H9 (cell line): ENCODE results near the gene SS18. TPM values are rescaled to one million over a fixed set of nuclear protein-coding genes. Genes with fewer than 3 reads are reported as not detected.

Experiments used
- DNase-seq: peaks from one replicate; pipeline ENCODE4 v3.0.0-alpha.2; 2017
- H2AFZ ChIP-seq: one replicate; pipeline ENCODE4 v1.6.1; 2013; ENCODE audit warnings: mild to moderate bottlenecking, low read length, control low read depth, moderate library complexity
- H2AK5ac ChIP-seq: 2 replicates; pipeline ENCODE4 v1.6.1; 2013; ENCODE audit warnings: low read length, control low read depth, mixed read lengths; ENCODE audit not compliant: insufficient read length
- H2BK120ac ChIP-seq: one replicate; pipeline ENCODE4 v1.6.1; 2013; ENCODE audit warnings: low read depth, mild to moderate bottlenecking, low read length, control low read depth, inconsistent platforms; ENCODE audit not compliant: poor library complexity, severe bottlenecking
- H2BK12ac ChIP-seq: 2 replicates; pipeline ENCODE4 v1.6.1; 2013; ENCODE audit warnings: low read length, control low read depth, mixed read lengths, low read depth; ENCODE audit not compliant: insufficient read length
- H2BK15ac ChIP-seq: 2 replicates; pipeline ENCODE4 v1.6.1; 2013; ENCODE audit warnings: low read depth, low read length, control low read depth
- H2BK20ac ChIP-seq: one replicate; pipeline ENCODE4 v1.6.1; 2013; ENCODE audit warnings: low read depth, mild to moderate bottlenecking, low read length, control low read depth, inconsistent platforms; ENCODE audit not compliant: poor library complexity, severe bottlenecking
- H2BK5ac ChIP-seq: 2 replicates; pipeline ENCODE4 v1.6.1; 2013; ENCODE audit warnings: low read length, control low read depth, mixed read lengths; ENCODE audit not compliant: insufficient read length
- H3K14ac ChIP-seq: 2 replicates; pipeline ENCODE4 v1.6.1; 2013; ENCODE audit warnings: low read length, control low read depth; ENCODE audit not compliant: insufficient read depth
- H3K18ac ChIP-seq: 2 replicates; pipeline ENCODE4 v1.6.1; 2013; ENCODE audit warnings: low read depth, mild to moderate bottlenecking, mixed read lengths, low read length, control low read depth; ENCODE audit not compliant: insufficient read length
- H3K23ac ChIP-seq: 2 replicates; pipeline ENCODE4 v1.6.1; 2013; ENCODE audit warnings: low read length, control low read depth, mixed read lengths, low read depth; ENCODE audit not compliant: insufficient read length
- H3K23me2 ChIP-seq: 2 replicates; pipeline ENCODE4 v1.6.1; 2013; ENCODE audit warnings: low read depth, mild to moderate bottlenecking, mixed read lengths, low read length, control low read depth; ENCODE audit not compliant: insufficient read length, poor library complexity, severe bottlenecking
- H3K27ac ChIP-seq: 2 replicates; pipeline ENCODE4 v1.5.1; 2013; ENCODE audit warnings: low read length, control low read depth, mixed read lengths, low read depth; ENCODE audit not compliant: insufficient read length
- H3K27me3 ChIP-seq: 2 replicates; pipeline ENCODE4 v1.6.1; 2013; ENCODE audit warnings: low read length, control low read depth, inconsistent platforms; ENCODE audit not compliant: insufficient read depth
- H3K4ac ChIP-seq: 2 replicates; pipeline ENCODE4 v1.6.1; 2013; ENCODE audit warnings: low read depth, mild to moderate bottlenecking, control low read depth, inconsistent platforms, low read length, moderate library complexity
- H3K4me1 ChIP-seq: 2 replicates; pipeline ENCODE4 v1.6.1; 2013; ENCODE audit warnings: low read length, control low read depth, inconsistent platforms; ENCODE audit not compliant: insufficient read depth
- H3K4me2 ChIP-seq: 2 replicates; pipeline ENCODE4 v1.6.1; 2013; ENCODE audit warnings: low read length, control low read depth, mixed read lengths; ENCODE audit not compliant: insufficient read length, insufficient read depth
- H3K56ac ChIP-seq: 2 replicates; pipeline ENCODE4 v1.6.1; 2013; ENCODE audit warnings: low read depth, mild to moderate bottlenecking, mixed read lengths, low read length, control low read depth; ENCODE audit not compliant: insufficient read length
- H3K79me1 ChIP-seq: 2 replicates; pipeline ENCODE4 v1.6.1; 2013; ENCODE audit warnings: low read depth, mild to moderate bottlenecking, moderate library complexity, low read length, control low read depth, inconsistent platforms; ENCODE audit not compliant: insufficient read depth, poor library complexity, severe bottlenecking
- H3K79me2 ChIP-seq: 2 replicates; pipeline ENCODE4 v1.6.1; 2013; ENCODE audit warnings: low read length, control low read depth, inconsistent platforms; ENCODE audit not compliant: insufficient read depth
- H3K9ac ChIP-seq: 2 replicates; pipeline ENCODE4 v1.6.1; 2013; ENCODE audit warnings: low read length, control low read depth, mixed read lengths; ENCODE audit not compliant: insufficient read length; ENCODE audit errors: extremely low read depth
- H3K9me3 ChIP-seq: one replicate; pipeline ENCODE4 v1.6.1; 2013; ENCODE audit warnings: low read depth, low read length, inconsistent platforms; ENCODE audit not compliant: control insufficient read depth
- H3T11ph ChIP-seq: one replicate; pipeline ENCODE4 v1.6.1; 2013; ENCODE audit warnings: mild to moderate bottlenecking, low read length, control low read depth, inconsistent platforms
- H4K20me1 ChIP-seq: one replicate; pipeline ENCODE4 v1.6.1; 2013; ENCODE audit not compliant: control insufficient read depth, insufficient read length, insufficient read depth
- H4K5ac ChIP-seq: 2 replicates; pipeline ENCODE4 v1.6.1; 2013; ENCODE audit warnings: low read depth, mild to moderate bottlenecking, mixed read lengths, low read length, control low read depth; ENCODE audit not compliant: insufficient read length
- H4K8ac ChIP-seq: replicated peaks from 2 replicates; pipeline ENCODE4 v1.6.1; 2013; ENCODE audit warnings: low read length, control low read depth, mixed read lengths, low read depth; ENCODE audit not compliant: insufficient read length
- H4K91ac ChIP-seq: 2 replicates; pipeline ENCODE4 v1.6.1; 2013; ENCODE audit warnings: low read depth, mild to moderate bottlenecking, moderate library complexity, mixed read lengths, low read length, control low read depth; ENCODE audit not compliant: insufficient read length
- H3K27ac Mint-ChIP-seq, 3 experiments: 2 replicates in 2 of 3; 3 replicates in 1 of 3; pipeline ENCODE4 v1.8.0; 2020 to 2021; ENCODE audit warnings: mixed read lengths in 3 of 3, mild to moderate bottlenecking in 1 of 3, moderate library complexity in 1 of 3
- H3K27me3 Mint-ChIP-seq: 2 replicates; pipeline ENCODE4 v1.8.0; 2021; ENCODE audit warnings: low read depth, mild to moderate bottlenecking, moderate library complexity, mixed read lengths
- H3K36me3 Mint-ChIP-seq, 3 experiments: 2 replicates in 2 of 3; 3 replicates in 1 of 3; pipeline ENCODE4 v1.8.0; 2020 to 2021; ENCODE audit warnings: low read depth in 3 of 3, mixed read lengths in 3 of 3; ENCODE audit not compliant: insufficient read depth in 1 of 3
- H3K4me1 Mint-ChIP-seq, 2 experiments: 2 replicates each; pipeline ENCODE4 v1.8.0; 2020; ENCODE audit warnings: mixed read lengths in 2 of 2
- H3K4me3 Mint-ChIP-seq, 2 experiments: 2 replicates in 1 of 2; 3 replicates in 1 of 2; pipeline ENCODE4 v1.8.0; 2020 to 2021; ENCODE audit warnings: mild to moderate bottlenecking in 2 of 2, mixed read lengths in 2 of 2, moderate library complexity in 1 of 2
- H3K9me3 Mint-ChIP-seq, 2 experiments: 2 replicates in 1 of 2; 3 replicates in 1 of 2; pipeline ENCODE4 v1.8.0; 2020; ENCODE audit warnings: mild to moderate bottlenecking in 2 of 2, mixed read lengths in 2 of 2, moderate library complexity in 1 of 2
- CTCF ChIP-seq: fragments of 200-600 bp; sonication (generic); conservative IDR thresholded peaks from 3 replicates; pipeline ENCODE4 v1.8.0; 2021; ENCODE audit warnings: antibody characterized with exemption, mild to moderate bottlenecking
- WGBS: extraction: QIAGEN DNeasy Blood & Tissue Kit; methylation state at CpG from one replicate; pipeline ENCODE4 v1.1.7; 2013; ENCODE audit warnings: missing lambda C conversion rate, low lambda C conversion rate, mixed read lengths; ENCODE audit not compliant: insufficient read length; ENCODE audit errors: extremely low coverage; 5-methylcytosine and 5-hydroxymethylcytosine counted together
- total RNA-seq: library from RNA; stranded (reverse); gene quantifications from 2 replicates; pipeline ENCODE4 v1.2.1, GENCODE V29; 2021

Gene SS18
- total RNA-seq, 1 experiment from 2014 or later = 87.9 TPM

GRCh38 chr18:26089293-26090129 is 902 bp downstream of the SS18 start:
- Histone ChIP-seq H3K27ac (no peak overlapping the region), H2BK20ac (no peak overlapping the region), H3K4me2 (peak overlapping the region; percentile 76), H3K4ac (no peak overlapping the region), H3K79me2 (peaks cover 10% of the 10 kb centered on the region; the same call in 1 of the 2 replicates), H3K14ac (0 out of 2 replicates have a peak overlapping the region, but pooled peaks have one; percentile 94), H3K9me3 (no peaks in the 10 kb centered on the region), H4K5ac (no peak overlapping the region), H3K56ac (no peak overlapping the region), H2BK12ac (no peak overlapping the region), H3K23ac (no peak overlapping the region), H3K79me1 (no peaks in the 10 kb centered on the region), H4K8ac (no peak overlapping the region), H3K23me2 (peaks cover 9% of the 10 kb centered on the region), H3K4me1 (no peaks in the 10 kb centered on the region; the same call in 1 of the 2 replicates), H2BK15ac (no peak overlapping the region), H4K20me1 (no peaks in the 10 kb centered on the region), H3K18ac (no peak overlapping the region), H2AK5ac (no peak overlapping the region), H2AFZ (no peak overlapping the region), H3K9ac (peak overlapping the region; percentile 88), H2BK120ac (no peak overlapping the region), H4K91ac (peak overlapping the region; percentile 48), H3T11ph (no peak overlapping the region), H3K27me3 (no peaks in the 10 kb centered on the region), H2BK5ac (no peak overlapping the region)
- no peak for TF ChIP-seq CTCF
- peak; percentile 46 for DNase-seq
- no CpG with 5 or more reads among the region's 35 CpGs for WGBS
- H3K4me3 Mint-ChIP-seq = peak overlapping the region; percentile 91 to 95
- no peaks in the 10 kb centered on the region for H3K9me3 Mint-ChIP-seq
- no peaks in the 10 kb centered on the region for H3K27me3 Mint-ChIP-seq
- peaks cover 3 to 22% (median 21%) of the 10 kb centered on the region in 3 experiments; a peak in 5 of 7 replicates for H3K36me3 Mint-ChIP-seq
- H3K27ac Mint-ChIP-seq = peak overlapping the region in 2 of 3 experiments; percentile 68 to 69; a peak in 2 of 7 replicates
- peaks cover 18 to 23% of the 10 kb centered on the region in 2 experiments for H3K4me1 Mint-ChIP-seq
